ENCODE results near the gene CAND2.
"Not testable (repeated sequence)": the region's sequence is repeated elsewhere in the genome, so short reads cannot be mapped to it uniquely, and the experiment has no call there.

The CAND2 gene

DNA sequence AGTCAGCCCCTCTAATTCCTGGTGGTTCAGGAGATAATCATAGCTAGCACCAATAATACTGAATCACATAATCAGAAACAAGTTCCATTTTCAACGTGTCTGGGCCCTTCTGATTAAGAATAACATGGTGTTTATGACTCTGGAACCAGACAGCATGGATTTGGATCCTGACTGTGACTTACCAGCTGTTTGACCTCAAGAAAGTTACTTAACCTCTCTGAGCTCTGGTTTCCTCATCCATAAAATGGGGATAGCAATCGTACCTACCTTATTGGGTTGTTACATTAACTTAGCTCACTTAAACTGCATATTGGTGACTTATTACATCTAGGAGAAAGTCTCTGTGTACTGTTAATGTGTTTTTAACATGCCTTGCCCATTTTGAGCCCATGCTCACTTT lies 26.7 kb upstream of the CAND2 start:
- no peak for DNase-seq (ENCODE audit: low read depth in 2 of 3, low spot score in 2 of 3)

DNA sequence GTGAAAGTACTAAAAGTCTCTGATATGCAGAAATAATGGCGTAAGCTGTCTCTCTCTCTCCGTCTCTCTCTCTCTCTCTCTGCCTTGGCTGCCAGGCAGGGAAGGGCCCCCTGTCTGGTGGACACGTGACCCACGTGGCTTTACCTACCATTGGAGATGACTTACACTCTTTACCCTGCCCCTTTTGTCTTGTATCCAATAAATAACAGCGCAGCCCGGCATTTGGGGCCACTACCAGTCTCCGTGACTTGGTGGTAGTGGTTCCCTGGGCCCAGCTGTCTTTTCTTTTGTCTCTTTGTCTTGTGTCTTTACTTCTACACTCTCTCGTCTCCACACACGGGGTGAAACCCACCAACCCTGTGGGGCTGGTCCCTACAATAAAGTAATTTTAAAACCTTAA lies 25.2 kb upstream of the CAND2 start:
- no peak for DNase-seq (ENCODE audit: low read depth in 2 of 3, low spot score in 2 of 3)

DNA sequence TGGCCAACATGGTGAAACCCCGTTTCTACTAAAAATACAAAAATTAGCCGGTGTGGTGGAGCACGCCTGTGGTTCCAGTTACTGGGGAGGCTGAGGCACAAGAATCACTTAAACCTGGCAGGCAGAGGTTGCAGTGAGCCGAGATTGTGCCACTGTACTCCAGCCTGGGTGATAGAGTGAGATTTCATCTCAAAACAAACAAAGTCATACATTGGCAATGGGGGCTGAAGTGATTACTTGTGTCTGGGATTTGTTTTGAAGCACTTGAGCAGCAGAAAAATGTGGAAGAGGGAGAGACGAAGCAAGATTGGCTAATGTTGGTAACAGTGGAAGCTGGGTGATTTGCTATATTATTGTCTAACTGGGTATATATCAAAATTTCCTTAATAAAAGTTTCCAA lies 24.0 kb upstream of the CAND2 start:
- DNase-seq (ENCODE audit: low read depth in 2 of 3, low spot score in 2 of 3) = no peak

DNA sequence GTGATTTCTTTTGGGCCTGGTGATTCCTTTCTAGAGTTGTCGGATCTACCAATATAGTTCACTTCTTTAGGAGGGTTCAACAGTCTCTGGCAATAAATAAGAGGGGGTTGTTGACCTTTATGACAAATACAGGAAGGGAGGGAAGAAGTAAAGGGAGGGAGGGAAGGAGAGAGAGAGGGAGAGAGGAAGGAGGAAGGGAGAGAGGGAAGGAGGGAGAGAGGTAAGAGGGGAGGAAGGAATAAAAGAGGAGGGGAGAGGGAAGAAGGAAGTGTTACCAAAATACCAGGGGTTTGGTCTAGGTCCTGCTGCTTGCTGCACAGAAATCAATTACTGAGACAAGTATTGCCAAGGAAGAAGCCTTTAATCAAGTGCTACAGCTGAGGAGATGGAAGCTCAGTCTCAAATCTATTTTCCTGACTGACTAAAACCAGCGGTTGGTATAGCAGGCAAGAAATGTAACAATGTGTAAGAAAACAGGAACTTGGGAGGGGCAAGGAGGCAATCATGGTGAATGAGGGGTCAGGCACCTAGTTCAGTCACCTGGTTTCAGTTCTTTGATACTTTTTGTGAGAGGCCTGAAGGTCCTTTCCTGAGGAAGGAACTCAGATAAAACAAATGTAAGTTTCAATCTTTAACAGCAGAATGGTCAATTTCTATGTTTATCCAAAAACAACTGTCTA lies 23.3 kb upstream of the CAND2 start:
- DNase-seq (ENCODE audit: low read depth in 2 of 3, low spot score in 2 of 3) = no peak

DNA sequence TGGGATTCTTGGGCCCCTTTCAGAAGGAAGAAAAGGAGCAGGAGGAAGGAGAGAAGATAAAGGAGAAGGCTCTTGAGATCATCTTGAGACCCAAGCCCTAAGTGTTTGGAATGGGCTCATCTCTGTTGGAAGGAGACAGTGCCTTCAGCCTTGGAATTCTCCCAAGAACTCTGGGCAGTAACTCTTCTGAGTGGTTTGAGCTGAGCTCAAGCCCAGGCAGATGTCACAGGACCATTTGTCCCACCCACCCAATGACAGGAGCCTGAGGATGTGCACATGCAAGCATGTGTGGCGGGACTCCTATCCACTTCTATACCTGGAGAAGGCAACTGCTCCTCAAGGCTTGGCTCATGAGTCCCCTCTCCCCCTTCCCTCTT lies 22.8 kb upstream of the CAND2 start:
- DNase-seq (ENCODE audit: low read depth in 2 of 3, low spot score in 2 of 3) = no peak

DNA sequence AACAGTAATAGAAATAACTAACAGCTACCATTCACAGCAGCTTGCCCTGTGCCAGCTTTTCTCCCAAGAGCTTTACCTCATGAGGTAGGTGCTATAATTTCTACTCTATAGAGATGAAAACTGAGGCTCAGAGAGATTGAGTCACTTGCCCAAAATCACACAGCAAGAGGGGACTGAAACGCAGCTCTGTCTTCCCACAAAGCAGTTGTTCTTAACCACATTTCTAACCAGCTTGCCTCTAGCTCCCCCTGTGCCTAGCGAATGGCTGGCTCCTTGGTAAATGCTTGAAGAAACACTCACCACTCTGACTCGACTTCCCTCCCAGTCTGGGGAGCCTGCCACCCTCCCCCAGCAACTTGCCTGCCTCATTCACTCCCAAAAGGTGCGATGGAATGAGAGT lies 21.9 kb upstream of the CAND2 start:
- DNase-seq (ENCODE audit: low read depth in 2 of 3, low spot score in 2 of 3) = no peak

DNA sequence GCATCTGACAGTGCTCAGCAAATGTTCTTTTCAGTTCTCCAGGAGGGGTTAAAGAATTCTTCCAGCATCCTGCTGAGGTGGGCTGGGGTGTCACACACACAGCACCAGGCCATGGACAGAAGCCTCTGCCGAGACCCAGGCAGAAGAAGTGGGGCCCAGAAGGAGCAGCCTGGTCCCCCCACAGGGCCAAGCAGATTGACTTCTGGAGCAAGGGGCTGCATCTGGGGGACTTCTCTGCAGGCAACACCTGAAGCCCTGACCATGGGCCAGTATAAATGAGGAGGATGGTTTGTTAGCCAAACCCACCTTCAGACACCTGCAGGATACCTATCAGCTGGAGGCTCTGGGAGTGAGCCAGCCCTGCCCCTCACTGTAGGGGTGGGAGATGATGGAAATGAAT lies 21.3 kb upstream of the CAND2 start:
- DNase-seq (ENCODE audit: low read depth in 2 of 3, low spot score in 2 of 3) = no peak

DNA sequence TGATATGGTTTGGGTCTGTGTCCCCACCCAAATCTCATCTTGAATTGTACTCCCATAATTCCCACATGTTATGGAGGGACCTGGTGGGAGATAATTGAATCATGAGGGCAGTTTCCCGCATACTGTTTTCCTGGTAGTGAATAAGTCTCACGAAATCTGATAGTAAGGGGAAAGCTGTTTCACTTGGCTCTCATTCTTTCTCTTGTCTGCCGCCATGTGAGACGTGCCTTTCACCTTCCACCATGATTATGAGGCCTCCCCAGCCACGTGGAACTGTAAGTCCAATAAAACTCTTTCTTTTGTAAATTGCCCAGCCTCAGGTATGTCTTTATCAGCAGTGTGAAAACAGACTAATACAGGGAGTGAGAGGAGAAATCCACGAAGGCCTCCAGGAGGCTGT lies 20.5 kb upstream of the CAND2 start:
- not testable (repeated sequence) for DNase-seq (ENCODE audit: low read depth in 2 of 3, low spot score in 2 of 3)

DNA sequence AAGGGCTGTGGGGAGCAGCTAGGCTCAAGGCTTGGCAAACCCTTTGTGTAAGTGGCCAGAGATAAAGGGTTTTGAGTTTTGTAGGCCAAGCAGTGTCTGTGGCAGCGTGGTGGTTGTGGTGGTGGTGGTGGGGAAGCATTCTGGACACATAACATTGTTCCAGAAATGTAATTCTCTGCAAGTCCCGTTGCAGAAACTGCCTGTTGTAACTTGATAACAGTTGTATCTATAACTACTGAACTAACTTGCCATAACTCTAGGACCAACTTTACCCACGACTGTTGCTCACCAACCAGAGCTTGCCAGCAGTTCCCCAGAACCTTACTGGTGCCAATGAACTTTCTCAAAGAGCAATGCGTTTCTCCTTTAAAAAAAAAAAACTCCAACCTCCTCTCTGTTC lies 19.3 kb upstream of the CAND2 start:
- no peak for DNase-seq (ENCODE audit: low read depth in 2 of 3, low spot score in 2 of 3)

DNA sequence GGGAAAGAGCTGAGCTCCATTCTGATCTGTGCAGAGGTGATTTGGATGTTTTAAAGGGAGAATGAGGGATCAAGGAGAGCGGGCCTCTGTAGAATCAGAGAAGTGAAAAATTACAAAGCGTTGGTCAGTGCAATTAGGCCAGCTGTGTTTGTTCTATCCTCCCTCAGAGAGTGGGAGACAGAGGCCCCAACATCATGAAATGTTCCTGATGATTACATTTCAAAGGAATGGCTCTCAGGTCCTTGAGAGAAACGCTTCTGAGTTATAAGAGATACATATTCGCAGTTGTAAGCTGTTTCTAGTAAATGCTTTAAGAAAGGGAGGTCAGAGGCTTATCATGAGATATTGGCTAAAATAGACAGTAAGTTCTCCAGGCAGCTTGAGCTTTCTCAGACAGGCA lies 15.7 kb upstream of the CAND2 start:
- no peak for DNase-seq (ENCODE audit: low read depth in 2 of 3, low spot score in 2 of 3)

DNA sequence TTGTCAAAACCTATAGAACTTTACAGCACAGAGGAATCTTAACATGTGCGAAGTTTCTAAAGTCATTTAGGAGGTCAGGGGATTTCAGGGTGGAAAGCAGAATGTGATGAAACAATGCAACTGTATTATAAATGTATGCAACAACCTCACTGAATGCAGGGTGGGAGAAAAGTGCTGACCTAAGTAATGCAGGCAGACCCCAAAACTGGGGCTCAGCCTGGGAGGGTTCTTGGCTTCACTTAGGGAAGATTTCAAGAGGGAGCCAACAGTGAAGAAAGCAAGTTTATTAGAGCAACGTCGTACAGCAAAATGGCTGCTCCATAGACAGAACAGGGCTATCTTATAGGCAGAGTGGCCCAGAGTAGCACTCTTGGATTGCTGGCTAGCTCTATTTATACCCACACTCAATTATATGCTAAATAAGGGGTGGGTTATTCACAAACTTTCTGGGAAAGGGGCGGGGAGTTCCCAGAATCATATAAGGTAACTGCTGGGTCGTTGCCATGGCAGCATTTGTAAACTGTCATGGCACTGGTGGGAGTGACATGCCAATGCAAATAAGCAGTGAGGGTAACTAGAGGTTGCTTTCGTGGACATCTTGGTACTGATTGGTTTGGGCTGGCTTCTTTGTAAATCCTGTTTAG lies 14.2 kb upstream of the CAND2 start:
- no peak for DNase-seq (ENCODE audit: low read depth in 2 of 3, low spot score in 2 of 3)

DNA sequence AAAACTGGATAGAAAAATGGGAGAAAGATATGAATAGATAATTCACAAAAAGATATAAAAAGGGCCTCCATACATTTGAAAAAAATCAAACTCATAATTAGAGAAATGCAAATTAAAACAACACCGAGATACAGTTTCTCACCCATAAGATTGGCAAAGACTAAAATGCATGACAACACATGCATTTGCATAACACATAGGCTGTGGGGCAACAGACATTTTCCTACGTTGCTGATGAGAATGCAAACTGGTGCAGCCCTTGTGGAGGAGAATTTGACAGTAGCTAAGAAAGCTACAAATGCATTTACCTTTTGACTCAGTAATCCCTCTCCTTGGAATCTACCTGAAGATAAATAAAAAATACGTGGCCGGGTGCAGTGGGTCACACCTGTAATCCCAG lies 11.4 kb upstream of the CAND2 start:
- no peak for DNase-seq (ENCODE audit: low read depth in 2 of 3, low spot score in 2 of 3)

DNA sequence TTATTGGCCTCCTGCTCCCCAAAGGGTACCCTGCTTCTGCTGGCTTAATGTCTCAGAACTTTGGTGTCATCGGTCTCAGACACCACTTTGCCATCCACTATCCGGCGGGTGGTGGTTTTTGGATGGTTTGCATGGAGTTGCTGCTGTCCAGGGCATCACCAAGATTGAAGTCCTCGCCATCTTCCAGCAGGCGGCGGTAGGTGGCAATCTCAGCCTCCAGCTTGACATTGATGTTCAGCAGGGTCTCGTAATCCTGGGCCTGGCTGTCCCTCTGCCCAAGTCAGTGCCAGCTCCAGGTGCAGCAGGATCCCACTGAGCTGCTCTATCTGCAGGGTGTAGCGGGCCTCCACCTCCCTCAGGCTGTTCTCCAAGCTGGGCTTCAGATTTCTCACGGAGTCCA lies 9.1 kb upstream of the CAND2 start:
- DNase-seq (ENCODE audit: low read depth in 2 of 3, low spot score in 2 of 3) = peak in 2 of 3 experiments; percentile 22 to 23

DNA sequence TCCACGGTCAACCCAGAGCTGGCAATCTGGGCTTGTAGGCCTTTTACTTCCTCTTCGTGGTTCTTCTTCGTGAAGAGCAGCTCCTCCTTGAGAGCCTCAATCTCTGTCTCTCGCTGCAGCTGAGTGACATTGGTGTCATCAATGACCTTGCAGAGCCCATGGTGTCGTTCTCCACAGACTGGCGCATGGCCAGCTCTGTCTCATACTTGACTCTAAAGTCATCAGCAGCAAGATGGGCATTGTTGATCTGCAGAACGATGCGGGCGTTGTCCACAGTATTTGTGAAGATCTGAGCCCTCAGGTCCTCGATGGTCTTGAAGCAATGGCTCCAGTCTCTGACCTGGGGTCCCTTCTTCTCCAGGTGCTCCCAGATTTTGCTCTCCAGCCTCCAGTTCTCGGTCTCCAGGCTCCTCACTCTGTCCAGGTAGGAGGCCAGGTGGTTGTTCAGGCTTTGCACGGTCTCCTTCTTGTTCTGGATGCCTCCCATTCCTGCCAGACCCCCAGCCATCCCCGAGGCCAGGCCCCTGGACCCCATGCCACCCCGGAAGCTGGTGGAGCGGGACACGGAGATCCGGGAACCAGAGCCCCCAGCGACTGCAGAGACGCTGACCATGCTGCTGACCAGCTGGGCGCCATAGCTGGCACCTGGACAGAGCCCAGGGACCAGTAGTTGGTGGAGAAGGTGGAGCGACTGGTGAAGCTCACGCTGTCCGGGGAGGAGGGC lies 8.4 kb upstream of the CAND2 start:
- not testable (repeated sequence) for DNase-seq (ENCODE audit: low read depth in 2 of 3, low spot score in 2 of 3)

DNA sequence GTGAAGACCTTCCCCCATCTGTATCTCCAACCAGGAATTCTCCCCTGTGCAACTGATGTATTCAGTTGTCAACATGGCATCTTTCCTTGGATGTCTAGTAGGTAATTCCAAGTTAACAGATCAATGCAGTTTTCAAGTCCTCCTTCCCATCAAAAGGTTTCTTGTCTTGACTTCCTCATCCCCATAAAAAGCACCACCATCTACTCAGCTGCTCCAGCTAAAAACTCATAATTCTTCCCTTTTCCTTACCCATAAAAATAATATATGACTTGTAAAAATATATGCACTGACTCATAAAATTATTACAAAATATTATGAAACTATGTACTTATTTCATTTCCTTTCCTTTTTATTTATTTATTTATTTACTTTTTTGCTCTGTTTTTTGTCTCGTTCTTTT lies 5.0 kb upstream of the CAND2 start:
- no peak for DNase-seq (ENCODE audit: low read depth in 2 of 3, low spot score in 2 of 3)

DNA sequence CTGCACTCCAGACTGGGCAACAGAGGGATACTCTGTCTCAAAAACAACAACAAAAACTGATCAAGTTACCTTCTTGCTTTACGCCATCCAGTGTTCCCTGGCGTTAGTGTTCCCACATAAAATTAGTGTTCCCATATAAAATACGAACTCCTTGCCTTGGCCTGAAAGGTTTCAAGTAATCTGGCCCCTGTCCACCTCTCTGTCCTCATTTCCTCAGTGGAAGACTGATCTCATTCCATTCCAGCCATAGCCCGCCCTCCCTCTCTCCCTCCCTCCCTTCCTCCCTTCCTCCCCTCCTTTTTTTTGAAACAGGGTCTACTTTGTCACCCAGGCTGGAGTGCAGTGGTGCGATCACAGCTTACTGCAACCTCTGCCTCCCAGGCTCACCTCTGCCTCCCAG lies 2.8 kb upstream of the CAND2 start:
- DNase-seq (ENCODE audit: low read depth in 2 of 3, low spot score in 2 of 3) = no peak

DNA sequence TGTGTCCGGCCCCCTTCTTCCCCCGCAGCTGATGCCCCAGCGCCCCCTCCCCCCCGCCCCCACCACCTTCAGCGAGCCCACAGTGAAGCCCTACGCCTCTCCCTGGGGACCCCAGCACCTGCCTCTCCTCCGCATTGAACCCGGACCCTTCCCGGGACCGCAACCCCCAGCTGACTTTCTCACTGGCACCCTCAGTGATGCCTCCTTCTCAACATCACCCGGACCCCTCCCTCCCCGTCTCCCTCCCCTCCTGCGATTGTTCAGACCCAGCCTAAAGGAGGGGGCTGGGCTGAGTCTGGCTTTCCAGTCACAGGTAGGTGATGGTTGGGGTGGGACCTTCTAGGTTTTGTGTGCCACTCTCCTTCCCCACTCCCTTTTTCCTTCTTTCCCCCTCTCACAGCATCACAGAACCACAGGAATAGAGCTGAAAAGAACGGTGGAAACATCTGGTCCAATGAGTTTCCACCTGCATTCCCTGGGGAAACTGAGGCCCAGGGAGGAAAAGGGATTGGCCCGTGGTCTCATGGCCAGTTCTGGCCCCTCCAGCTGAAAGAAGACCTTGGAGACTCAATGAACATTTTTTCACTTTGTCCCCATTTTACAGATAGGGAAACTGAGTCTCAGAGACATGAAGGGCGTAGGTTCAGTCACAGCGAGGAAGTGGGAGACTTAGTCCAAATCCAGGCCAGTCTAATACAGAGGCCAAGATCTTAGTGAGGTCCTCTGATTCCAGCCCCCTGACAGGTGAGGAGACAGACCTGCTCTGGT lies 828 bp downstream of the CAND2 start:
- DNase-seq (ENCODE audit: low read depth in 2 of 3, low spot score in 2 of 3) = no peak

DNA sequence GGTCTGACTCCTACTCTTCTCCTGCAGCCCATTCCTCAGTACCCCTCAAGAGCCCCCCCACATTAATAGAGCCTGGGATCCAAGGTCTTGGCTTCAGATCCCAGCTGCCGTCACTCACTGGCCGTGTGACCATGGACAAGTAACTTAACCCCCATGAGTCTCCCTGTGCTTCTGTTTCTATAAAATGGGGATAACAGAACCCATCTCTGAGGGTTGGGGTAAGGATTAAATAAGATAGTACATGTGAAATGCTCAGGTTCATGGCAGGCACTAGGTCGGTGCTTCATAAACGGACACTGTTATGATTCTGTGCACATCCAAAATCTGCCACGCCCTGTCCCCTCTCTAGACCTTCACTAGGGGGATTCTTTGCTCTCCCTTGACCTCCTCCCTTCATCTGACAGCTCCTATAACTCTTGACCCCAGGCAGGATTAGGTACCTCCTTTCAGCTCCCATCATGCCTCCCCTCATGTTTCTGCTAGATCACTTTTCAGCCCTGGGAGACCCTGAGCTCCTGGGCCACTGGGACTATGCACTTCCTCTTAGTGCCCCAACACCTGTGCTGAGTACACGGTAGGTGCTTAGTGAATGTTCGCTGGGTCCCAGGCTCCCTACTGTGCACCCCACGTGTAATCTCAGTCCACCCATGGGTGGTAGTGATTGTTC lies 1.5 kb downstream of the CAND2 start:
- no peak for DNase-seq (ENCODE audit: low read depth in 2 of 3, low spot score in 2 of 3)

DNA sequence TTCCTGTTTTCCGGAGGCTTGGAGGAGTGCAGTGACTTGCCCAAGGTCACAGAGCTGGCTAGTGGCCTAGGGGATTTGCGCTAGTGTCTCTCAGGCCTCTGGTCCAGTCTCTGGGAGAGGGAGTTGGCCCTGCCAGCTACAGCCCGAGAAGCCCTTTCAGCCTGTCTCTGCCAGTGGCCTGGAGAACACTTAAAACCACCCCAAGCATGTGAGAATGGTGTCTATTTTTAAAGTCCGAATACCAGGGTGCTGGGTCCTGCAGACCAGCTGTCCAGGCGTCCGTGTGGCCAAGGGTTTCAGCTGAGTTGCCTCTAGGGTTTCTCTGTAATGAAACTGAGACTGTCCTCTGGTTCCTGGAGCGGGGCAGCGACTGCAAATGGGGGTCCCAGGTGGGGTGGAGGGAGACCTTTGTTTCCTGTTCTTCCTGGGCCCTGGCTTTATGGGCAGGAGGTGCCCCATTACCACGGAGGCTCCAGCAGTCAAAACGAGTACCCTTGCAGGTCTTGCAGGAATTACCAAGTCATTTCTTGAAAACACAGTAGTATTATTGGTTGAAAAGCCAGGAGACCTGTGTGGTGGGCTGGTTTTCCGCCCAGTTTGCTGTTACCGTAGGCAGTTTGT lies 2.2 kb downstream of the CAND2 start:
- DNase-seq (ENCODE audit: low read depth in 2 of 3, low spot score in 2 of 3) = no peak

DNA sequence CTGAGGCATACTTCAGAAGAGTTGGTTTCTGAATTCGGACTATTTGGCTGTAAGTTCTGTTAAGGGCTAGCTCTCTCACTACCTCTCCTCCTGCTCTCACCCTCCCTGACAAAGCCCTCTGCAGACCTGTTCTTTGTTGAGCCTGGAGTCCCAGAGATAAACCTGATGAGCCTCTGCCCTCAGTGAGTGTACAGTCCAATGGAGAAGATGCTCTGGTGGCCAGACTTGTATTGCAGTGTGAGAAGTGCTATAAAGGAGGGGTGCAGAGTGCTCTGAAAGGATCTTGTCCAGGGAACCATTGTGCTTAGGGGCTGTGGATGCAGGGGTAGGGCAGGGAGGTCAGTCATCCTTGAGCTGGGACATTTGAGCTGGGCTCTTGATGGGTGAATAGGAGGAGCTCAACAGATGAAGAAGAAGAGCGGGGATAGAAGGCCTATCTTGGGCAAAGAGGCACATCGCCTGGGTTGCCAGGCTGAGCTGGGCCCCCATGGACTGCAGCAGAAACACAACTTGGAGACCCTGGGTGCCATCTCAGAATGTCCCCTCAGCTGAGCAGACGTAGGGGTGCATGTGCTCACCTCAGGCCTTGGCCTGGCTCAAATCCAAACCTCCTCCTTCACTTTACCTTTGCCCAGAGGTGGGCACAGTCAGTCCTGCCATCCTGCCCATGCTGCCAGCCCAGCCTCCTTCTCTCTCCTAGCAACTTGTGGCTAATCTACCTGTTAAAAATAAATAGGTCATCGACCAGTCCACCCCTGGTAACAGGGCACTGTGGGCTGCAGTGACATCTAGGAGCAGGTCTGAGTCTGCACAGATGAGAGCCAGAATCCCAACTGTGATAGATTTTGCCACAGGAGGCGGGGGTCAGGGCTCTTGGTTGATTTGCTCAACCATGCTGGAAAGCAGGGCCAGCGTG lies 3.3 kb downstream of the CAND2 start:
- DNase-seq (ENCODE audit: low read depth in 2 of 3, low spot score in 2 of 3) = no peak

Data from activated CD8-positive, alpha-beta memory T cell treated with anti-CD3 and anti-CD28 coated beads for 48 hours (primary cell).